GM12892 (cell line): ENCODE results near the gene ANO1.

Experiments
- POLR2A ChIP-seq: IDR thresholded peaks from 2 replicates; pipeline ENCODE4 v1.6.1; 2011; ENCODE audit warnings: low read depth, low read length, control low read depth
- POLR2AphosphoS5 ChIP-seq: IDR thresholded peaks from 2 replicates; pipeline ENCODE4 v1.6.1; 2011; ENCODE audit warnings: low read depth, low read length, control low read depth
- TAF1 ChIP-seq: IDR thresholded peaks from 2 replicates; pipeline ENCODE4 v1.6.1; 2011; ENCODE audit warnings: low read depth, mild to moderate bottlenecking, control low read depth, low read length, borderline replicate concordance

GRCh38 chr11:70193411-70194292, 115.5 kb downstream of the ANO1 start:
- TF ChIP-seq POLR2AphosphoS5, result no peak
- no peak for TF ChIP-seq POLR2A
- TF ChIP-seq TAF1, result no peak
